Left ventricle myocardium inferior (tissue), 1 donor: ENCODE results near the gene METTL21C. TPM values are rescaled to one million over a fixed set of nuclear protein-coding genes. Genes with fewer than 3 reads are reported as not detected.

Source experiments
- DNase-seq: peaks from one replicate; pipeline ENCODE4 v3.0.0-alpha.2; 2020
- H3K27ac ChIP-seq: fragments of 200-600 bp; replicated peaks from 2 replicates; pipeline ENCODE4 v1.8.0; 2021
- H3K27me3 ChIP-seq: fragments of 200-600 bp; 2 replicates; pipeline ENCODE4 v1.8.0; 2021; ENCODE audit warnings: low read depth
- H3K36me3 ChIP-seq: fragments of 200-600 bp; 2 replicates; pipeline ENCODE4 v1.8.0; 2021
- H3K4me1 ChIP-seq: fragments of 200-600 bp; 2 replicates; pipeline ENCODE4 v1.8.0; 2021
- H3K4me3 ChIP-seq: fragments of 200-600 bp; 2 replicates; pipeline ENCODE4 v1.8.0; 2021; ENCODE audit warnings: mild to moderate bottlenecking, moderate library complexity
- H3K9me3 ChIP-seq: fragments of 200-600 bp; replicated peaks from 2 replicates; pipeline ENCODE4 v1.8.0; 2021
- intact Hi-C: fragments of 100-400 bp; cut with micrococcal nuclease; formaldehyde crosslinking; loops from one replicate; pipeline ENCODE4 v1.11.0; 2022
- total RNA-seq: library from RNA; stranded (reverse); fragmentation: NEBNext Ultra II Directional; extraction: Animal tissue kit (Norgen Biotek cat#: 25700); gene quantifications from one replicate; pipeline ENCODE4 v1.2.1, GENCODE V29; 2021
- TF ChIP-seq, protein P1 (sequence below): fragments of 200-600 bp; IDR thresholded peaks from 2 replicates; pipeline ENCODE4 v1.8.0; 2021; ENCODE audit warnings: antibody characterized with exemption, mild to moderate bottlenecking, borderline replicate concordance
- donor health status: DM: no; HTN: yes; CAD: no; lungs with severe emphysema.

Gene METTL21C
- total RNA-seq, 1 donor from 2014 or later, result not detected

DNA sequence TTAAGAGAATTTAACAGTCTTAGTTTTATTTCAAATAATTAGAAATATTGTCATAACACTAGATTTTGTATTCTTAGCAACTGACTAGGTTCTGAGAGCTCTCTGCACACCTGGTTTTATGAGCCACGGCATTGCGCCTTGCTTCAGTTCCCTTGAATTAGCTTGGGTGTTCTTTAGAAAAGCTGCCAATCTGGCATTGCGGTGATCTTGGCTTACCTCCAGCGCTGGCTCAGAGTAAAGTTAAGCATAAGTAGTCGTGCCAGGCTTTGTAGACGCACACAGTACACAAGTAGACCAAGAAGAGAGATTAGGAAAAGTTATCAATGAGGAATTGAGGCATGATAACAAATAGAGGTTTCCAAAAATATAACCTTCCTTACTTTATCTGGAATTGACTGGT, 52.4 kb downstream of the METTL21C start:
- DNase-seq, result peak; percentile 64
- Histone ChIP-seq H3K27ac (peak overlapping the region; percentile 28), H3K4me1 (peaks cover 23% of the 10 kb centered on the region), H3K9me3 (no peaks in the 10 kb centered on the region), H3K36me3 (peaks cover 99% of the 10 kb centered on the region), H3K4me3 (no peak overlapping the region), H3K27me3 (no peaks in the 10 kb centered on the region)
- TF ChIP-seq, protein P1, sequence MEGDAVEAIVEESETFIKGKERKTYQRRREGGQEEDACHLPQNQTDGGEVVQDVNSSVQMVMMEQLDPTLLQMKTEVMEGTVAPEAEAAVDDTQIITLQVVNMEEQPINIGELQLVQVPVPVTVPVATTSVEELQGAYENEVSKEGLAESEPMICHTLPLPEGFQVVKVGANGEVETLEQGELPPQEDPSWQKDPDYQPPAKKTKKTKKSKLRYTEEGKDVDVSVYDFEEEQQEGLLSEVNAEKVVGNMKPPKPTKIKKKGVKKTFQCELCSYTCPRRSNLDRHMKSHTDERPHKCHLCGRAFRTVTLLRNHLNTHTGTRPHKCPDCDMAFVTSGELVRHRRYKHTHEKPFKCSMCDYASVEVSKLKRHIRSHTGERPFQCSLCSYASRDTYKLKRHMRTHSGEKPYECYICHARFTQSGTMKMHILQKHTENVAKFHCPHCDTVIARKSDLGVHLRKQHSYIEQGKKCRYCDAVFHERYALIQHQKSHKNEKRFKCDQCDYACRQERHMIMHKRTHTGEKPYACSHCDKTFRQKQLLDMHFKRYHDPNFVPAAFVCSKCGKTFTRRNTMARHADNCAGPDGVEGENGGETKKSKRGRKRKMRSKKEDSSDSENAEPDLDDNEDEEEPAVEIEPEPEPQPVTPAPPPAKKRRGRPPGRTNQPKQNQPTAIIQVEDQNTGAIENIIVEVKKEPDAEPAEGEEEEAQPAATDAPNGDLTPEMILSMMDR, result no peak
- intact Hi-C loops, result no loop called here

DNA sequence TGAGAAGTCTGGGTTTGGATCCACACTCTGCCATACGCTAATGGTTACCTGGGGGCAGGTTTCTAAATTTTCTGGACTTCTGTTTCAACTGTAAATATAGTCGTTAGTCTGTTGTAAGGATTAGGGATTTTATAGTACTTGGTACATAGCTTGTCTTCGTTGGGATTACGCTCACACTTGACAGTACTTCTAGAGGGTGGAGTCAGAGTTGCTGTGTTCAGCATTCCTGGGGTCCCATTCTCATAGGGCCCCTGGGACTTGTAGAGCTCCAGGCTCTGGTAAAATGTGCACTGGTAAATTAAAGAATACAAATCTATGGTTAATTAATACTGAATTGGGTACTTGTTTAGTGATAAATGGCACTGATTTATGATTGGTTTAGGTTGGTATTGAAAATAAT, 52.8 kb downstream of the METTL21C start:
- intact Hi-C loops, result no loop called here
- no peaks in the 10 kb centered on the region for H3K9me3 ChIP-seq
- TF ChIP-seq, protein P1, result no peak
- no peak overlapping the region for H3K4me3 ChIP-seq
- peaks cover 23% of the 10 kb centered on the region for H3K4me1 ChIP-seq
- no peak overlapping the region for H3K27ac ChIP-seq
- no peak for DNase-seq
- H3K36me3 ChIP-seq, result peaks cover 99% of the 10 kb centered on the region
- no peaks in the 10 kb centered on the region for H3K27me3 ChIP-seq

DNA sequence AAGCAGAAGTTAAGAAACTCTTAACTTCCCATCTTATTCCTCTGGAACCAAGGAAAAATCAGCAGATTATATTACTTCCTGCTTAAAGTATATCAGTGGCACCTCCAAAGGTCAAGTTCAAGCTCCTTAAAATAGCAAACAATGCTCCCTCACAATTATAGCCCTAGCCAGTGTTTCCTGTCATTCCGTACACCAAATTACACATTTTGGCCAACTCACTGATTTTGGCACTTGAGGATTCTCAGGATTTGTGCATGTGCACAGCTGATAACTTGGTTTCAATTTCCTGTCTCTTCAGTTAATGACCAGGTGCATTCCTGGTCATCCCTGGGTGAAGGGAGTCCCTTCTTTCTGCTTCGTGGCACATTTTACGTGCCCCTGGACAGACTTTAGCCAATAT, 56.1 kb downstream of the METTL21C start:
- no peak overlapping the region for H3K4me3 ChIP-seq
- DNase-seq, result no peak
- no peaks in the 10 kb centered on the region for H3K9me3 ChIP-seq
- H3K27ac ChIP-seq, result no peak overlapping the region
- H3K4me1 ChIP-seq, result peaks cover 23% of the 10 kb centered on the region
- H3K27me3 ChIP-seq, result no peaks in the 10 kb centered on the region
- intact Hi-C loops, result no loop called here
- TF ChIP-seq, protein P1, result no peak
- H3K36me3 ChIP-seq, result peaks cover 99% of the 10 kb centered on the region

Other genes with a start within 250 kb of the METTL21C start
- 29.0 TPM for gene TPP2, start 98.1 kb downstream of the METTL21C start, total RNA-seq
- 8.1 TPM for gene TEX30, start 78.7 kb upstream of the METTL21C start, total RNA-seq
- 3.4 TPM for gene POGLUT2, start 103.9 kb upstream of the METTL21C start, total RNA-seq
- 37.5 TPM for gene BIVM, start 104.1 kb upstream of the METTL21C start, total RNA-seq
- 30.4 TPM for gene ERCC5, start 151.0 kb upstream of the METTL21C start, total RNA-seq